Testis (tissue), 3 donors: ENCODE measurements around the gene MRPS2. TPM values are rescaled to one million over a fixed set of nuclear protein-coding genes. Genes with fewer than 3 reads are reported as not detected.
"Not testable (repeated sequence)": the region's sequence is repeated elsewhere in the genome, so short reads cannot be mapped to it uniquely, and the experiment has no call there.

Experiments
- DNase-seq: peaks from one replicate; pipeline ENCODE4 v3.0.0-alpha.2; 2019
- H3K27ac ChIP-seq, 2 donors: fragments of 200-600 bp; sonication (generic); one replicate each; pipeline ENCODE4 v1.5.1; 2019
- H3K27me3 ChIP-seq: fragments of 200-600 bp; sonication (generic); one replicate; pipeline ENCODE4 v1.5.1; 2019
- H3K36me3 ChIP-seq: fragments of 200-600 bp; sonication (generic); one replicate; pipeline ENCODE4 v1.5.1; 2017; ENCODE audit warnings: low read depth; ENCODE audit errors: missing control alignments
- H3K4me1 ChIP-seq: fragments of 200-600 bp; sonication (generic); one replicate; pipeline ENCODE4 v1.5.1; 2019
- H3K4me3 ChIP-seq, 2 donors: fragments of 200-600 bp; sonication (generic); one replicate each; pipeline ENCODE4 v1.5.1; 2017 to 2019
- H3K9me3 ChIP-seq: fragments of 200-600 bp; sonication (generic); one replicate; pipeline ENCODE4 v1.5.1; 2017
- POLR2A ChIP-seq: fragments of 450-650 bp; IDR thresholded peaks from one replicate; pipeline ENCODE4 v1.6.1; 2017; ENCODE audit warnings: antibody characterized with exemption, mild to moderate bottlenecking, moderate library complexity
- WGBS, 2 donors: methylation state at CpG; one replicate each; pipeline ENCODE4 v1.1.5; 2018; 5-methylcytosine and 5-hydroxymethylcytosine counted together
- intact Hi-C: fragments of 100-400 bp; cut with DNase I; formaldehyde crosslinking; loops from one replicate; pipeline ENCODE4 v1.15.1; 2023; ENCODE audit warnings: low total_unique reads
- polyA plus RNA-seq: library from polyadenylated mRNA; stranded (reverse); fragments of 350-450 nt; fragmentation: Illumina TruSeq; extraction: RNeasy Lipid Tissue Mini Kit (QIAGEN cat#74804); gene quantifications from one replicate; pipeline ENCODE4 v1.2.3, GENCODE V29; 2014; ENCODE audit warnings: low read depth, low replicate concordance; ENCODE audit not compliant: insufficient read depth
- total RNA-seq, 2 donors: library from RNA; depleted of rRNA; stranded (reverse); fragments of >200 nt; gene quantifications; one replicate each; pipeline ENCODE4 v1.2.3, GENCODE V29; 2016
- TF ChIP-seq, protein P1 (sequence below), 3 experiments: fragments of 450-650 bp in 2 of 3; fragments of 200-600 bp in 1 of 3; sonication (generic) in 1 of 3; IDR thresholded peaks; one replicate each; pipeline ENCODE4 v1.5.1; 2016 to 2019; ENCODE audit warnings: antibody characterized with exemption in 3 of 3, mild to moderate bottlenecking in 2 of 3, moderate library complexity in 1 of 3

Gene MRPS2
- total and polyA plus RNA-seq, 3 donors from 2014 or later, result 34.7 to 40.4 (median 35.9) TPM

DNA sequence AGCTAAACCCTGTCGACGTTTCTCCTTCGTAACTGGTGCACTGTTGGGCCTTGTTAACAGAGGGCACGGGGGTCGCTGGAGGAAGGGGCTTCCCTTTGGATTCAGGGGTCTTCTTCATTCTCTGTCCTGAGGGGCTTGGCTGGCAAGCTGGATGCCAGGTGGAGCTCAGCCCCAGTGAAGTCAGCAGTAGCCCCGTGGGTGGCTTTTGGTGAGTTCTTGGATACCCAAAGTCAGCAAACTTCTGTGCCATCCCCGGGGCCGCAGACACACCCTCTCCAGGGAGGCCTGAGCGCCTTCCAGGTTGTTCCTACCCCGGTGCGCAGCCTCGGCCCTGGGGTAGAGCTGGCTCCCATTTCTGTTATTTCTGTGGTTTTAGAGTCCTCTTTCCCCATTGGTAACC is 33.2 kb downstream of the MRPS2 start:
- Histone ChIP-seq H3K4me1 (no peaks in the 10 kb centered on the region), H3K27ac (no peak overlapping the region), H3K9me3 (no peaks in the 10 kb centered on the region), H3K4me3 (no peak overlapping the region), H3K36me3 (no peaks in the 10 kb centered on the region), H3K27me3 (no peaks in the 10 kb centered on the region)
- intact Hi-C loops, result no loop called here
- WGBS, 2 donors, result 90 to 93% methylated on average over 12 of the region's 12 CpGs
- TF ChIP-seq POLR2A, result no peak
- TF ChIP-seq, protein P1, sequence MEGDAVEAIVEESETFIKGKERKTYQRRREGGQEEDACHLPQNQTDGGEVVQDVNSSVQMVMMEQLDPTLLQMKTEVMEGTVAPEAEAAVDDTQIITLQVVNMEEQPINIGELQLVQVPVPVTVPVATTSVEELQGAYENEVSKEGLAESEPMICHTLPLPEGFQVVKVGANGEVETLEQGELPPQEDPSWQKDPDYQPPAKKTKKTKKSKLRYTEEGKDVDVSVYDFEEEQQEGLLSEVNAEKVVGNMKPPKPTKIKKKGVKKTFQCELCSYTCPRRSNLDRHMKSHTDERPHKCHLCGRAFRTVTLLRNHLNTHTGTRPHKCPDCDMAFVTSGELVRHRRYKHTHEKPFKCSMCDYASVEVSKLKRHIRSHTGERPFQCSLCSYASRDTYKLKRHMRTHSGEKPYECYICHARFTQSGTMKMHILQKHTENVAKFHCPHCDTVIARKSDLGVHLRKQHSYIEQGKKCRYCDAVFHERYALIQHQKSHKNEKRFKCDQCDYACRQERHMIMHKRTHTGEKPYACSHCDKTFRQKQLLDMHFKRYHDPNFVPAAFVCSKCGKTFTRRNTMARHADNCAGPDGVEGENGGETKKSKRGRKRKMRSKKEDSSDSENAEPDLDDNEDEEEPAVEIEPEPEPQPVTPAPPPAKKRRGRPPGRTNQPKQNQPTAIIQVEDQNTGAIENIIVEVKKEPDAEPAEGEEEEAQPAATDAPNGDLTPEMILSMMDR (IDR thresholded peaks at IDR 0.05), result no peak
- DNase-seq, result no peak

DNA sequence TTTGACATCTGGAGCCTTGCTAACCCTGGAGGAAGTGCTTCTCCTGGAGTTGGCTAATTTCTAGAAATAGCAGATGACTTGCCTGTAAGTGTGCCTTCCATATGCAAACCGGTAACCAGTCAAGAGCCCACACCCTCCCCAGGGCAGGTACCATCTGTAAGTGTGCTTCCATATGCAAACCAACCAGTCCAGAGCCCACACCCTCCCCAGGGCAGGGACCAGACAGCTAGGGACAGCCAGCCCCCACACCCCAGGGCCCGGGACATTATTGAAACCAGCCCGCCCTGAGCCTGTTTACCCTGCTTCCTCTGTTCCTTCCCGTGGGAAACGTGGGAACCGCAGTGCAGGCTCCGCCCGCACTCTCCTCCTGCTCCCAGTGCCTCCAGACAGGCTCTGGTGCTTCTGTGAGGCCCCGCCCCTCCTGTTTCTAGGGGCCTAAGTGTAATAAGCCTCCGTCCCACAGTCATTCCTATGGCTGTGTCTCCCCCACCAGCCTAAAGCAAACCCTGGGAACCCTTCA is 33.8 kb downstream of the MRPS2 start:
- H3K4me3 ChIP-seq, H3K9me3 ChIP-seq, H3K27ac ChIP-seq, DNase-seq, intact Hi-C loops, H3K36me3 ChIP-seq, H3K4me1 ChIP-seq, H3K27me3 ChIP-seq: not testable (repeated sequence)
- WGBS, 2 donors, result 47 to 57% methylated on average over 9 to 10 of the region's 10 CpGs

DNA sequence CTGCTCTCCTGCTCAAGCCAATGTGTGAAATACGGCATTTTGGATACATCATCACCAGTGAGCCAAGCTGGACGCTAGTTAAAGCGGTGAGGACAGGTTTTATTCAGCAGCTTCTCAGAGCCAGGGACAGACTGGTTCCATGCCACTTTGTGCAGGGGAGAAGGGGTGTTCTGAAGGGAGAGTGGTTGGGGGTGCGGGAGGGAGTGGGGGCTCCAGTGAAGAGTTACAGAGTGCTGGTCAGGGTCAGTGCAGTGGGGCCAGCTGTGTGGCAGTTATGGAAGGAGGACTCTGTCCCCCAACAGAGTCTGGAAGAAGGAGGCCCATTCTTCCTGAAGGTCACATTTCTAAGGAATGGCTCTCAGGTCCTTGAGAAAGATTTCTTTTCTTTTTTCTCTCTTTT is 34.3 kb downstream of the MRPS2 start:
- intact Hi-C loops, H3K4me3 ChIP-seq, H3K4me1 ChIP-seq, H3K27me3 ChIP-seq, DNase-seq, H3K27ac ChIP-seq, H3K9me3 ChIP-seq, H3K36me3 ChIP-seq: not testable (repeated sequence)
- WGBS, 2 donors, result 79 to 83% methylated on average over 4 of the region's 4 CpGs

DNA sequence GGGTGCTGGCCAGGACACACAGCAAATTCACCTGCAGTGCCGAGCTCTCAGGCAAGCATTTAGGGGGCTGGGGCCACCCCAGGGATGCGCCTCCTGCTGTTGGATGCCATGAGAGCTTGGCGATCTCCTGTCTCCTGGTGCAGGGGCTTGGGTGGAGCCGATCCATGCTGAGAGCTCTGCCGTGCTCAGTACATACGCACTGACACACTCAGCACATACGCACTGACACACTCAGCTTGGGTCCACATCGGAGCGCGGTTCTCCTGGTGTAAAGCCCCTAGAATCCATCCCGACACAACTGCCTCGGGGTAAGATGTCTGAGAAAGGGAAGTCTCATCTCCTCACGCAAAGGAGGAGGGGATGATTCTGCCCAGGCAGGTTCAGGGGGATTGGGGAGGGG is 35.1 kb downstream of the MRPS2 start:
- H3K4me3 ChIP-seq, H3K36me3 ChIP-seq, intact Hi-C loops, H3K27me3 ChIP-seq, H3K9me3 ChIP-seq, H3K27ac ChIP-seq, DNase-seq, H3K4me1 ChIP-seq: not testable (repeated sequence)
- WGBS, 2 donors, result 91 to 92% methylated on average over 7 to 13 of the region's 13 CpGs

DNA sequence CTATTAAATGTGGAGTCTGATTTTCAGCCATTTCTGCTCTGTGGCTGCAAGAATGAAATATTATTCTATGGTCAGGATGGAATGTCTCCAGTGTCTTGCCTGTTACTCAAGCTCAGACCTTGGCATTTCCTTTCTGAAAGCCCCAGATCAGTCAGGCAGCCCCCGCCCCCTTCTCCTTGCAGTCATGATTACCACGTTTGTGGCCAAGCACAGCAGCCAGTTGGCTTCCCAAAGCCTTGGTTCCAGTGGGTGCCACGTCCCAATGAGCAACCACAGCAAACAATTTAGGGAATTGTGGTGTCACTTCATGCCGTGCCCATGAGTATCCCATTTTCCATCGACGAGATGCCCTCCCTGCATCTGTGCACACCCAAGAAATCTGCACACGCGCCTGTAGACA is 35.7 kb downstream of the MRPS2 start:
- no peaks in the 10 kb centered on the region for H3K9me3 ChIP-seq
- H3K4me1 ChIP-seq, result no peaks in the 10 kb centered on the region
- 86% methylated on average over 8 of the region's 8 CpGs for WGBS, 2 donors
- H3K4me3 ChIP-seq, result no peak overlapping the region
- no peaks in the 10 kb centered on the region for H3K36me3 ChIP-seq
- H3K27ac ChIP-seq, result no peak overlapping the region
- TF ChIP-seq, protein P1 (IDR thresholded peaks at IDR 0.05), result no peak
- no peak for TF ChIP-seq POLR2A
- no peaks in the 10 kb centered on the region for H3K27me3 ChIP-seq
- intact Hi-C loops, result no loop called here
- no peak for DNase-seq

DNA sequence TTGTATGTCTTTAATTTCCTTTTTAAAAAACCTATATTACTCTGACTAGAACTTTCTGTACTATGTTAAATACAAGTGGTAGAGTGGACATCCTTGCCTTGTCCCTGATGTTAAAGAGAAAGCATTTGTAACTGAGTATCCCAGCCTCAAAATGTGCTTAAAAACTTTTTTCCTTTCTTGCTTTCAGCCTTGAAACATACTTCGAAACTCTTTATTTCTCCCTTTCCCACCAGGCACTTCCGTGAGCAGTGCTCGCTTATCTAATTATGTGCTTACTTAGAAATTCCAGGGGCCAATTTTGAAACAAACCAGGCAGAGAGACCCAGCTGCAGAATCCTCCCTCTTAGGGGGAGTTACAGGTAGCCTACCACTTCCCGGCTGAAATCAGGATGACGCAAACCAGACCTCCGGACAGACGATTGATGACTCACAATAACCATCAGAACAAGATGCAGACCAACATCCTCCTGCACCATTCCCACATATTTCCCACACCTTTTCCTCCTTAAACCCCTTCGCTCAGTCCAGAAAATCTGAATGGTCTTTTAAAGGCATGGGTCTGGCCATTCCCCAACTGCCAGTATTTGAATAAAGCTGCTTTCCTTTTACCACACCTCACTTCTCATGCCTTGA is 42.9 kb downstream of the MRPS2 start:
- H3K4me1 ChIP-seq, H3K36me3 ChIP-seq, DNase-seq, H3K27ac ChIP-seq, H3K4me3 ChIP-seq, H3K9me3 ChIP-seq, intact Hi-C loops, H3K27me3 ChIP-seq: not testable (repeated sequence)
- WGBS, 2 donors, result 31 to 34% methylated on average over 8 of the region's 8 CpGs

DNA sequence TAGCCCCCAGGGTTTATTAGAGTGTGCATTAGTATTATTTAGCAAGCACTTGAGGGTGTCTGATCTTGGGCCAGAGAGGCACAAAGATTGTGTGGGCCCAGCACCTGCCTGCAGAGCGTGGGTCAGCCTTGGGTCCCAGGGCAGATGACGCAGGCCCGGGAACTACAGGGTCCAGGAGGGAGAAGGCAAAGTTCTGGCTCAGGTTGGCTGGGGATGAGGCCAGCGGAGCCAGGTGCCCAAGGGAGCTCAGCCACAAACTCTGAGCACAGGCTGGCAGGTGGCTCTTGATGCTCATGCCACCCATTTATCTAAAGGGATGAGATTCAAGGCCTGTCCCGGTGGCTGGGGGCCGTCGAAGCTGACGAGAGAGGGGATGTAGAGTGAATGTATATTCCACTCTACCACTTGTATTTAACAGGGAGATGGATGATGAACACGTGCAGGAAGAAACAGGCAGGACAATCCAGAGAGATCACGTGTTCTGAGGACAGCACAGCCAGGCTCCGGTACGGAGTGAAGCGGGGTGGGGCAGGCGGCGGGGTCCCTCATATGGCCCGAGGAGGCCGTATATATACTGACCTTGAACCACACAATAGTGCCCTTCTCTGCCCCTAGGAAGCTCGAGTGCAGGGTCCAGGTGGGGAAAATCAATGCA is 44.6 kb downstream of the MRPS2 start:
- no peak for DNase-seq
- Histone ChIP-seq H3K4me3 (no peak overlapping the region), H3K4me1 (no peaks in the 10 kb centered on the region), H3K36me3 (no peaks in the 10 kb centered on the region), H3K9me3 (no peaks in the 10 kb centered on the region), H3K27me3 (no peaks in the 10 kb centered on the region), H3K27ac (no peak overlapping the region)
- WGBS, 2 donors, result 72 to 74% methylated on average over 17 to 18 of the region's 18 CpGs
- TF ChIP-seq, protein P1 (IDR thresholded peaks at IDR 0.05), result no peak
- no peak for TF ChIP-seq POLR2A
- intact Hi-C loops, result no loop called here

DNA sequence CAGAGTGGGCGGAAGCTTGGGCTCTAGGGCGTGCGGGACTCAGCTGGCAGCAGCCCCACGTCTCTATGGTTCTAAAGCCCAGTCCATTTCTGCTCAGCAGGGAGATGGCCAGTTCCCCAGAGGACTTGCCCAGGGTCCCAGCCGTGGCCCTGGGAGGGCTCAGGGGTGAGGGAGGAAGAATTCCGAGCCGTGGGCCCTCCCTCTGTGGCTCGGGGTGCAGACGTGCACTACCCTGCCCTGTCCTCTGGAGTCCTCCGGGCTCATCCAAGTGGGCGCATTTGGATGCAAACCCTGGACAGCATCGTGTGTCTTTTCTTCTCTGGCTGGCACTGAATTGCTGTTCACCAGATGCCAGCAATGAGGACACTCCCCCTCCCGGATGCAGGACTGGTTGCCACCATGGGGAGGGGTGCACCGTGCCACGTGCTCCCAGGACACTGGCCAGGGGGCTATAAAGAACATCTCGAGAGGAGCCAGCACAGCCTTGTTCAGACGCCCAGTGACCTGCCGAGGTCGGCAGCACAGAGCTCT is 45.2 kb downstream of the MRPS2 start, which contains the start of gene OBP2A:
OBP2A (plus strand) TSS at position 481 of the 531 bp plus-strand sequence. CDS start 55 bp downstream, outside the sequence.
- H3K27ac ChIP-seq, H3K36me3 ChIP-seq, DNase-seq, H3K4me1 ChIP-seq, H3K27me3 ChIP-seq, H3K9me3 ChIP-seq, H3K4me3 ChIP-seq, intact Hi-C loops: not testable (repeated sequence)
- WGBS, 2 donors, result 55 to 73% methylated on average over 11 to 12 of the region's 19 CpGs
